ENCODE measurements around the gene ANKRD12. TPM values are rescaled to one million over a fixed set of nuclear protein-coding genes. Genes with fewer than 3 reads are reported as not detected.

ANKRD12 gene
- total RNA-seq, 2 experiments from 2014 or later = 62.5 to 68.4 TPM

DNA sequence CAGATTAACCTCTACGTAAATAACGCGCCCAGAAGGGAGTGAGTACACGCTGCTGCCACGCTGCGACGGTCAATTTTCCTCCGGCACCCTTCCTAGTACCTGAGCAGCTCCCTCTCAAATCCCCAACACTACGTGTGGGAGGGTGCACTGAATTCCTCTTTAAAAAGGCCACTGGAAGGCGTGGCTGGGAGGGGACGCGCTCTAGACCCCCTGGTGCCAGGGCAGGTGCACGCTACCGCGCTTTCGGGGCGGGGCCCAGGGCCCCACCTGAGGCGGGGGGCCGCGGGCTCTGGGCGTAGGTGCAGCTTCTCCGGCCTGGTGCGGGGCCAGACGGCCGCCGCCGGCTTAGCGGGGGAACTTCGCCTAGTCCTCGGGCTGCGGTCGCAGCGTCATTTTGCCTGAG, 668 bp upstream of the ANKRD12 start:
- Mint-ChIP-seq H3K27ac (peak overlapping the region; percentile 99), H3K9me3 (no peaks in the 10 kb centered on the region), H3K27me3 (no peaks in the 10 kb centered on the region), H3K4me1 (ENCODE audit: low read depth) (peaks cover 44% of the 10 kb centered on the region), H3K36me3 (ENCODE audit: low read depth) (peaks cover 52% of the 10 kb centered on the region), H3K4me3 (peak overlapping the region; percentile 97)
- peak; percentile 14 for ATAC-seq
- intact Hi-C loops (cut with micrococcal nuclease) = loop anchor here (2.0 to 5.0 kb wide), 3 partner anchors 17 to 54 kb away; partner anchors contain the start of gene NDUFV2
- POLR2A ChIA-PET = interaction anchor here (0.7 to 13.6 kb wide), 13 partner anchors 9 to 64 kb away, joined by 3 to 278 read pairs (median 18); partner anchors contain the start of gene NDUFV2
- DNase-seq = no peak
- TF ChIP-seq, protein P1, sequence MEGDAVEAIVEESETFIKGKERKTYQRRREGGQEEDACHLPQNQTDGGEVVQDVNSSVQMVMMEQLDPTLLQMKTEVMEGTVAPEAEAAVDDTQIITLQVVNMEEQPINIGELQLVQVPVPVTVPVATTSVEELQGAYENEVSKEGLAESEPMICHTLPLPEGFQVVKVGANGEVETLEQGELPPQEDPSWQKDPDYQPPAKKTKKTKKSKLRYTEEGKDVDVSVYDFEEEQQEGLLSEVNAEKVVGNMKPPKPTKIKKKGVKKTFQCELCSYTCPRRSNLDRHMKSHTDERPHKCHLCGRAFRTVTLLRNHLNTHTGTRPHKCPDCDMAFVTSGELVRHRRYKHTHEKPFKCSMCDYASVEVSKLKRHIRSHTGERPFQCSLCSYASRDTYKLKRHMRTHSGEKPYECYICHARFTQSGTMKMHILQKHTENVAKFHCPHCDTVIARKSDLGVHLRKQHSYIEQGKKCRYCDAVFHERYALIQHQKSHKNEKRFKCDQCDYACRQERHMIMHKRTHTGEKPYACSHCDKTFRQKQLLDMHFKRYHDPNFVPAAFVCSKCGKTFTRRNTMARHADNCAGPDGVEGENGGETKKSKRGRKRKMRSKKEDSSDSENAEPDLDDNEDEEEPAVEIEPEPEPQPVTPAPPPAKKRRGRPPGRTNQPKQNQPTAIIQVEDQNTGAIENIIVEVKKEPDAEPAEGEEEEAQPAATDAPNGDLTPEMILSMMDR (IDR thresholded peaks at IDR 0.05) = no peak
- CTCF ChIA-PET = interaction anchor here (1.1 to 2.8 kb wide), 3 partner anchors 10 to 64 kb away, joined by 3 to 7 read pairs (median 6); no protein-coding TSS in a partner anchor

GRCh38 chr18:9137168-9138066, 836 bp downstream of the ANKRD12 start:
- CTCF ChIA-PET = interaction anchor here (0.8 to 7.7 kb wide), 7 partner anchors 9 to 64 kb away, joined by 3 to 48 read pairs (median 7); partner anchors contain the start of gene NDUFV2
- ATAC-seq (peak; percentile 34), DNase-seq (peak; percentile 70)
- TF ChIP-seq, protein P1 (IDR thresholded peaks at IDR 0.05) = no peak
- peaks cover 51% of the 10 kb centered on the region for H3K36me3 Mint-ChIP-seq (ENCODE audit: low read depth)
- intact Hi-C loops (cut with micrococcal nuclease) = loop anchor here (2.0 to 5.0 kb wide), 3 partner anchors 19 to 55 kb away; partner anchors contain the start of gene NDUFV2
- no peaks in the 10 kb centered on the region for H3K9me3 Mint-ChIP-seq
- peak overlapping the region; percentile 97 for H3K4me3 Mint-ChIP-seq
- POLR2A ChIA-PET = interaction anchor here (0.6 to 13.6 kb wide), 17 partner anchors 10 to 105 kb away, joined by 3 to 278 read pairs (median 7); partner anchors contain the start of gene NDUFV2
- peaks cover 54% of the 10 kb centered on the region for H3K4me1 Mint-ChIP-seq (ENCODE audit: low read depth)
- H3K27me3 Mint-ChIP-seq = no peaks in the 10 kb centered on the region
- peak overlapping the region; percentile 95 for H3K27ac Mint-ChIP-seq

DNA sequence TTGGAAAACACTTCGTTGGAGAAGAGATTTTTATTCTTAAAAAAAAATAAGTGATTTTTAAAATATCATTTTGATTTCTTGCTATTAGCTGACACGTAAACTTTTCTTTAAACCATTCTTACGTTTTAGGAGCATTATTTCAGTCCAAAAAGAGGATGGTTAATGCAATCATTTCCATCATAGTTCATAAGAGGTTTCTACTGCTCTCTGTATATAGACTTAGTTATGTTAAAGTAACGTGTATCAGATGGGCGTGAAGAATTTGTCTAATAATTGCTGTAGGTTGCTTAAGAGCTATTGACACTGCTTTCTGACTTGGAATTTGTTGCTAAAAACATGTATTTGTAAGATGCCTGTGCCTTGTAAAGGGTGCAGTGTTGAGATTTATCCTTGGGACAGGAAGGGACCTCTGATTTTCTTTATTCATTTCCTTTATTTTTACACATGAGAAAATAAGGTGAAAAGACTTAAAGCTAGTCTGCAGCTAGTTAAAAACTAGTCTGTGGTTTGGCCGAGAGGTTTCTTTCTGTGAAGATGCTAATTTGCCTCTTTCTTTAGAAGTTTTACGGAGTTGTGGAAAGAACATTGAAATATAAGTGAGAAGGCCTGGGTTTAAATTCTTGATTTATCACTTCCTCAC, 2.9 kb downstream of the ANKRD12 start:
- intact Hi-C loops (cut with micrococcal nuclease) = loop anchor here (5.0 kb wide), 2 partner anchors 37 to 57 kb away; partner anchors contain the start of gene NDUFV2
- ChIA-PET CTCF (interaction anchor here (0.7 to 7.7 kb wide), 12 partner anchors 8 to 80 kb away, joined by 3 to 48 read pairs (median 3); no protein-coding TSS in a partner anchor), POLR2A (interaction anchor here (1.1 to 13.6 kb wide), 8 partner anchors 23 to 195 kb away, joined by 3 to 278 read pairs (median 30); partner anchors contain the start of genes NDUFV2 and TWSG1)
- H3K27ac Mint-ChIP-seq = peak overlapping the region; percentile 95
- DNase-seq (no peak), ATAC-seq (no peak)
- H3K36me3 Mint-ChIP-seq (ENCODE audit: low read depth) = peaks cover 44% of the 10 kb centered on the region
- H3K9me3 Mint-ChIP-seq = peaks cover 6% of the 10 kb centered on the region
- no peaks in the 10 kb centered on the region for H3K27me3 Mint-ChIP-seq
- H3K4me1 Mint-ChIP-seq (ENCODE audit: low read depth) = peaks cover 54% of the 10 kb centered on the region
- TF ChIP-seq, protein P1 (IDR thresholded peaks at IDR 0.05) = no peak
- peak overlapping the region; percentile 90 for H3K4me3 Mint-ChIP-seq

DNA sequence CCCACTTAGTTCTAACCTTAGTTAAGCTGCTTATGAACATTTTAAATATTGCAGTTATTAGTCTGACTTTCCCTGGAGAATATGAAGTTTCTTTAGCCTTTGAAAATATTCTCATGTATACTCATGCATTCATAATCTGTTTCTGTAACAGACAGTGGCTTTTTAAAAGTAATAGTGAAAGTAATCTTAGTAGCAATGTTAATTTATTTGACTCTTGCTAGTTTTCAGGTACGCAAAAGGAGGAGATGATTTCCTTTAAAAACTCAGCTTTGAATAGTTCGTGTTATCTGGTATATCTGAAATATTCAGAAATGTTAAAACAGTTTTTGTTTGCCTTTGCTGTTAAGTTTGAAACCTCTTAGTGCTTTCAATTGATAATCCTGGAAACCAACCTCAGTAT, 3.8 kb downstream of the ANKRD12 start:
- TF ChIP-seq, protein P1 (IDR thresholded peaks at IDR 0.05) = no peak
- DNase-seq = no peak
- POLR2A ChIA-PET = interaction anchor here (1.1 to 13.6 kb wide), 6 partner anchors 24 to 194 kb away, joined by 3 to 278 read pairs (median 63); partner anchors contain the start of genes NDUFV2 and TWSG1
- Mint-ChIP-seq H3K27ac (peak overlapping the region; percentile 86), H3K4me3 (peak overlapping the region; percentile 90), H3K36me3 (ENCODE audit: low read depth) (peaks cover 41% of the 10 kb centered on the region), H3K27me3 (no peaks in the 10 kb centered on the region), H3K9me3 (peaks cover 6% of the 10 kb centered on the region), H3K4me1 (ENCODE audit: low read depth) (peaks cover 57% of the 10 kb centered on the region)
- intact Hi-C loops (cut with micrococcal nuclease) = no loop called here
- ATAC-seq = no peak
- CTCF ChIA-PET = interaction anchor here (1.1 to 7.7 kb wide), 5 partner anchors 31 to 67 kb away, joined by 3 to 48 read pairs (median 24); no protein-coding TSS in a partner anchor
